Amniotic epithelial cell (primary cell): ENCODE measurements around the gene KMO.

ENCODE experiments used
- DNase-seq: peaks from one replicate; pipeline ENCODE4 v3.0.0-alpha.2; 2010; ENCODE audit warnings: low read depth

Gene KMO

DNA sequence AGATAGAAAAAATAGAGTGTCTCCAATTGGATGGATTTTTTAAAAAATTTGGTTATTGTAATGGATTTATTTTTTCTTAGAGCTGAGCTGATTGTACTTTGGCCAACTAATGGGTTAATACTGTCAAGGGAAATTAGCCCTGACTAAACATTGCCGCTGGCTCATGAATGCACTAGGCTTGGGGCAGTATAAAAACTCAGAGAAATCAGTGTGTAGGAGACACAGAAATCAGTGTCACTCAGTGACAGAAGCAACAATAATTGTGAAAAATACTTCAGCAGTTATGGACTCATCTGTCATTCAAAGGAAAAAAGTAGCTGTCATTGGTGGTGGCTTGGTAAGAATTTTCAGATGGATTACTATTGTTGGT lies at the start of gene KMO:
Gene KMO (plus strand): TSS at position 217 of the 370 bp plus-strand sequence. CDS start 67 bp downstream, at position 284.
- DNase-seq: peak; percentile 12

GRCh38 chr1:241482761-241483250 lies 49.4 kb upstream of the KMO start:
- no peak for DNase-seq

- DNase-seq: no peak
Measured at GRCh38 chr1:241485145-241485544, 47.0 kb upstream of the KMO start.

DNA sequence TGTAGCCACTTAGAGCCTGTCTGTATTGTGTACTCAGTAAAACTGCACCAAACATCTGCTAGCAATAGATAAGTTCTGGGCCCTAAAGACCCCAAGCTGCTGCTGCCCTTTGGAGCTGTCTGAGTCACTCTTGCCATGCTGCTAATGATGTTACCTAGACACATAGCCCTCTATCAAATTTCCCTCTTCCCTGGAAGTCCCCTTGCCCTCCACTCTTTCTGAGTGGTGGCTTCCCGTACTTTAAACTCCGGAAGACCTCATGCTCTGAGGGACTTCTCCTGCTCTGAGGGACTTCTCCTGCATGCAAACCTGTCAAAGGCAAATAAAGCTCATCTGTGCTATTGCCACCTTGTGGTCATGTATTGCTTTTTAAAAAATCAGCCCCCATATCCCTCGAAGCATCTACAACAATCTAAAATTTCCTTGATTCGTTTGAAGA lies 46.6 kb upstream of the KMO start:
- DNase-seq: peak; percentile 10

DNA sequence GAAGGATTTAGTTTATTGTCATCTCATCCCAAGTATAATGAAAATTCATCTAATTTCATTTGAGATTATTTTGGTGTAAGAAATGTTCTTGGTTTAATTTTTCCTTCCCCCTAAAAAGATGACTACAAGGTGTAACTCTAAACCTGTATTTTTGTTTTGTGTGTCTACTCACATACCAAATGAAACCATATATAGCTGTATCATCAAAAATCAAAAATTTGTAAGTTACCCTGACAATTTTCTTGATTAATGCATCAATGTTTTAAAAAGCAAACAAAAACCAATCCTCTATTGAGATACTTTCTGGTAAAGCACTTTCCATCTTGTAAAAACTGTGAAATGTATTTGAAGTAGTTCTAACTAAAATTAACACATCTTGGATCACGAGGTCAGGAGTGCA lies 43.4 kb upstream of the KMO start:
- DNase-seq: no peak

- no peak for DNase-seq
Measured at GRCh38 chr1:241495741-241496140, 36.4 kb upstream of the KMO start.

DNA sequence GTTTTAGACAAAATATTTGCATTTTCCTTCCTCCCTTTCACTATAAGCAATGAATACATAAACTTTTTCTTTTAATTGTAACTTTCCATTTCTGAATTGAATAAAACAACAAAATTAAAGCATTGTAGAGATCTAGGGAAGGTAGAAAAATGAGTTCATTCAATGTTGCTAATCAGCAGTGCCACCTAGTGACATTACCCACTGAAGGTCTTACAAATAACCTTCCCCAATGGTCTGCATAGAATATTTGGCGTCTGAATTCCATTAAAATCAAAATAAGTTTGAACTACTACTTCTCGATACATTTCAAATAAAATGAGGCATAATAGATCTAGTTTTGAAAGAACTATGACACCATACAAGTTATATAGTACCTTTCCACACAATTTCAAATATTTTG lies 32.3 kb upstream of the KMO start:
- peak; percentile 36 for DNase-seq

DNA sequence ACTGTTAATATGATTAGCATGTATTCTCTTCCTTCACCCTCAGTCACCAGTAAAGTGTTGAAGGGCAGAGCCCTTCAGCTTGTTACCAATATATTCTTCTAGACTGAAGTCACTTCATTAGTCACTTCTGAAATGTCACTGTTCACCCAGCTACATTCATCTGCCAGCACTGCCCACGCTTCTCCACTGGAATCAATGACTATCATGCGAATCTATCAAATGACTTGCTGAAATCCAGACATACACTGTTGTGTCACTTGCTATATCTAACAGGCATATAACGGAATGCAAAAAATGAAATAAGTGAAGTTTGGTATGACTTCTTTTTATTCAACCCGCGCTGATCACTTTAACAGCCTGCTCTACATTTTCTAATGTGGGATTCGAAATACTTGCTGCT lies 28.7 kb upstream of the KMO start:
- no peak for DNase-seq

GRCh38 chr1:241507189-241507863 lies 24.9 kb upstream of the KMO start:
- DNase-seq: peak; percentile 56

- no peak for DNase-seq
Measured at GRCh38 chr1:241513378-241513777, 18.8 kb upstream of the KMO start.

DNA sequence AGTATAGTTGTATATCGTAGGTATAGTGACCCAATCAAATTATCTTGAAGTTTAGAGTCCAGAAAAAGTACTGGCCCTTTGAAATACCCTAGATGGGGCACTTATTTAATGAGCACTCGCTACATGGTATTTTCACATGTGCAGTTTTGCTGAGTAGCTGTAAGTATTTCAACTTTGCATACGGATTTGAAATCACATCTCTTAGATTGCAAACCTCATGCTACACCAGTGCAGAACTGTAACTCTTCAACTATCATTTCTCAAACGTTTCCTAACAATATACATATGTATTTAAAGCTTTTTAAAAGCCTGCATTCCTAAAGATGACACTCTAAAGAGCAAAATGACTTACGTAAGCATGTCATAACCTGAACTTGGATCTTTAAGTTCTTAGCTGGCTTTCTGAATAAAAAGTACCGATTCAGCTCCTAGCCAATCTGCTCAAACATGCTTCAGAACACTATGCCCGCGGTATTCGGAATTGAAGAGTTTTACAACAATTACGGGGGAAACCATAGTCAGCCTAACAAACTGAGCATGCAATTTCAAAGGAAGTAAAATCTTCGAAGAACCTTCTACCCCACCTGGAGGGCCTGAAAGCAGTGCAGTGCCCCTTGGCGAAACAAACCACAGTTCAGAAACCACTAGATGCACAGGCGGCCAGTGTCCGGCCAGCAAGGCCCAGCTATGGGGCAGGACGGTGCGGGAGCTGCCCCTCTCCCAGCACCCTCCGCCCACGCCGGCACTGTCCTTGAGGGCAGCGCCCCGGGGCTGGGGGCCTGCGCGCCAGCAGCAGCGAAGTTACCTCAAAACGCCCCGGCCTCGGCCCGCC lies 13.5 kb upstream of the KMO start:
- DNase-seq: peak; percentile 25

DNA sequence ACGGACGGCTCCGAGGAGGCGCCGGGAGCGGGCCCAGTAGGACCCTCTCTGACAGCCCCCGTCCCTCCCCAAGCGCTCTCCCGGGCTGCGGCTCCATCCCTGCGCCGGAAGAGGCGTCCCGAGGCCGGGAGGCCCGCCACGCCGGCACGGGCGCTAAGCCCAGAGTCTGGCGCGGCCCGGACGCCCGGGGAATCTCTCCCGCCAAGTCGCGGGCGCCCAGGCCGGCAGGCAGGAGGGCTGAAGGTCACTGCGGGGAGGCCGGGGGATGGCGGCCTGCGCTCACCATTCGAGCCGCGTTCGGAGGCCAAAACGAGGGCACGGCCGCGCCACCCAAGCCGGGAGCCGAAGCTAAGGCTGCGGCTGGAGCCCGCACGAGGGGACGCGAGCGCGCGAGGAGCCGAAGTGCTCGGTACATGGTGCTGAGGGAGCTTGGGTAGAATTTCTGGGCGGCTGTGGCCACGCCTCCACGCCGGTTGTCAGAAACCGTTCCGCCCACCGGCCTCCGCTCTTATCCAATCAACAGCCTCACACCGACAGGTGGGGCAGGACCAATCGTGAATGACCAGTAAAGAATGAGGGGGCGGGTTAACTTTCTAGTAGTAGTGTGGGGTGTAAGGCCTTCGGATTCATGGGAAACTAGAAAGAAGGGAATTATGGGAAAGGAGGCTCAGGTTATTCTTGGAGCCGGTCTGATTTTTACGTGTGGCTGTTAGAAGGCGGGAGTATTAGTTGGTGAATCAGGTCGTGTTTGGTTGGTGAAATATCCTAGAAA lies 12.7 kb upstream of the KMO start, which contains the start of gene FH:
Gene FH (minus strand): TSS at position 448 of the 772 bp plus-strand sequence. CDS start 33 bp downstream, at position 415.
- peak; percentile 99 for DNase-seq

GRCh38 chr1:241520080-241520465 lies 12.1 kb upstream of the KMO start:
- no peak for DNase-seq

- DNase-seq: no peak
Measured at GRCh38 chr1:241521718-241522117, 10.5 kb upstream of the KMO start.

DNA sequence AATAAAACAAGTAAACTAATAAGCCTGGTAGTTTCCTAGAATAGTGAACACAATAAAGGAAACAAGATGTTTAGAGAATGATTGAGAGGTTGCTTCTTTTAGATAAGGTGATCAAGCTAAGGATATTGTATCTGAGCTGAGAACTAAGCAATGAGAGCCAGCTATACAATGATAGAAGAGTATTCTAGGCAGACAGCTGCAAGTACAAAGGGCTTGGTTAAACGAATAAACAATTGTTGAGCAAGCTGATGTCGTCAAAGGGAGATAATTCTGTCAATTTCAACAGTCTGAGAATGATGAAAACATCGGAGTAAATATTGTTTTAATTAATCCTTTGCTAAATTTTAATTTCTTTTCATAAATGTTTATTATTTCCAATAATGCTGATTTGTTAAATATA lies 7.2 kb upstream of the KMO start:
- DNase-seq: no peak

- DNase-seq: peak; percentile 2
Measured at GRCh38 chr1:241527146-241527545, 5.0 kb upstream of the KMO start.

DNA sequence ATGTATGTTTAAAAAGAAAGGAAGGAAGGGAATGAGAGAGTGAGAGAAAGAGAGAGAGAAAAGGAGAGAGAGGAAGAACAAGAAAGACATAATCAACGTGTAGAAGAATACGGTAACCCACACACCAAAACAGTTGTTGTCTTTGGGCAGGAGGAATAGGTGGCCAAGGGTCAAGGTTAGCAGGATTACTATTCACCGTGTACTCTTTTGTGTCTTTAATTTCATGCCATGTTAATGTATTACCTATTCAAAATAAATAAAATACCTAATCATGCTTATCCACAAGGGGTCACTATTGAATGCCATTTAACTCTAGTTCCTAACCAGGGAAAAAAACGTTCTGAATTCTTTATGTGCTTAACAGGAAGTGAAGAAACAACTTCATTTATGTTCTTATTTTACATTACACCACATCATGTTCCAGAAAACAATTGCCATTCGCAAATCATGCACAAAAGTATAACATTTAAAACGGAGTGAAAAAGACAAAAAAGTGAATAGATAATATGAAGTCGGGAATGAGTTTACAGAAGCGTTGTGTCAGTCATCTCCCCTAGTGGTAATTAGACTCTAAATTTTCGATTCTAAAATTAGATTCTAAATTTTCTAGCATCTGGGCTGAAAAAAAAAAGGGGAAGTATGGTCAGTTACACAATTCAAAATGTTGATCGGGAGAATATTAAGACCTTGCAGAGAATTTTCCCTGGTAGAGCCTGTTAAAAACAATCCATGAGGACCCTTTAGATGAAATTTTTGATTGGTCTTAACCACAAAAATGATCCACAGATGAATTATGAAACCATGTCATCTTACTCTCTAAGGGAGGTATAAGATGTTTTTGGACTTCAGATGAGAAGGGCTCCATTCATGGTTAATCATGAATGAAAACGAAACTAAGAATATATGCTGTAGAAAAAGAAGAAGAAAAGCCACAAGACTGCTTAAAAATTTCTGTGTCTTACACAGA lies 700 bp upstream of the KMO start:
- peak; percentile 72 for DNase-seq

- no peak for DNase-seq
Measured at GRCh38 chr1:241532864-241533263, 686 bp downstream of the KMO start.

GRCh38 chr1:241533326-241534115 lies 1.3 kb downstream of the KMO start:
- DNase-seq: no peak

DNA sequence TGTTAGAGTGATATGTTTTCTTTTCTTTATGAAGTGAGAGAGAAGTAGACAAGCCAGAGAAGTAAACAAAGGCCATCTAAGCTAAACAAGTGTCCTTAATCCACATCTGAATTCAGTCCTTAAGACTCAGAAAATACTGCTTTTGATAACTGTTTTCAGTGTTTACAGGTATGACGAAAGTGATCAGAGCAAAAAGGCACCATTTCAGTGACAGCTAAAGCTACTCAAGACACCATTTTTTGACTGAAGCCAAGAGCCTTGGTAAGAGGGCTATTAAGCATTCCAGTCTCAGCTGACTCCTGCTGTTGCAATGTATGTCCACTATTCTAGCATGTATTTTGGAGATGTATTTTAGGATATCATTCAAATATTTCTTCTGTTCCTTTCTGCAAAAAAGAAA lies 4.1 kb downstream of the KMO start:
- no peak for DNase-seq
